ENCODE data around the gene TMEM120A.

DNA sequence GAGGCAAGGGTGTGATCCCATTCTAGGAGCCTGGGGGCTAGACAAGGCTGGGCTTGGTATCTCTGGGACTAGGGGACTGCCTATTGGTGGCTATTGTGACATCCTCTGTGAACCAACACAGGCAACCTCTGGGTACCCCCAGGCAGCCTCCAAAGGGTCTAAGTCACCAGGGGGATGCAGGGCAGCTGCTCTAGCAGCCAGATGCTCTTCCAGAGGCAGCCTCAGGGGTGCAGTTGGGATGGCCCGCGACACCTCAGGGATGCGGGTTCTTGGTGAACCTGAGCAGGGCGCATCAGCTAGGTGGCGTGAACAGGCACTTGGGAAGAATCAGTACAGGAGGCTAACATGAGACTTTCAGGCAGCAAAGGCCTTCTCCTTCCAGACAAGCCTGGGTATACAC is 1.6 kb upstream of the TMEM120A start:
- TF ChIP-seq, protein P1, sequence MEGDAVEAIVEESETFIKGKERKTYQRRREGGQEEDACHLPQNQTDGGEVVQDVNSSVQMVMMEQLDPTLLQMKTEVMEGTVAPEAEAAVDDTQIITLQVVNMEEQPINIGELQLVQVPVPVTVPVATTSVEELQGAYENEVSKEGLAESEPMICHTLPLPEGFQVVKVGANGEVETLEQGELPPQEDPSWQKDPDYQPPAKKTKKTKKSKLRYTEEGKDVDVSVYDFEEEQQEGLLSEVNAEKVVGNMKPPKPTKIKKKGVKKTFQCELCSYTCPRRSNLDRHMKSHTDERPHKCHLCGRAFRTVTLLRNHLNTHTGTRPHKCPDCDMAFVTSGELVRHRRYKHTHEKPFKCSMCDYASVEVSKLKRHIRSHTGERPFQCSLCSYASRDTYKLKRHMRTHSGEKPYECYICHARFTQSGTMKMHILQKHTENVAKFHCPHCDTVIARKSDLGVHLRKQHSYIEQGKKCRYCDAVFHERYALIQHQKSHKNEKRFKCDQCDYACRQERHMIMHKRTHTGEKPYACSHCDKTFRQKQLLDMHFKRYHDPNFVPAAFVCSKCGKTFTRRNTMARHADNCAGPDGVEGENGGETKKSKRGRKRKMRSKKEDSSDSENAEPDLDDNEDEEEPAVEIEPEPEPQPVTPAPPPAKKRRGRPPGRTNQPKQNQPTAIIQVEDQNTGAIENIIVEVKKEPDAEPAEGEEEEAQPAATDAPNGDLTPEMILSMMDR (IDR thresholded peaks at IDR 0.05; ENCODE audit: low read depth, low read length), result no peak
- TF ChIP-seq, protein P2, sequence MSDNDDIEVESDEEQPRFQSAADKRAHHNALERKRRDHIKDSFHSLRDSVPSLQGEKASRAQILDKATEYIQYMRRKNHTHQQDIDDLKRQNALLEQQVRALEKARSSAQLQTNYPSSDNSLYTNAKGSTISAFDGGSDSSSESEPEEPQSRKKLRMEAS (IDR thresholded peaks at IDR 0.05; ENCODE audit: low read depth, low read length), result no peak
